LHCN-M2 (cell line): ENCODE data around the gene TCF3. TPM values are rescaled to one million over a fixed set of nuclear protein-coding genes. Genes with fewer than 3 reads are reported as not detected.
A peak's percentile ranks its signal among the peaks of the same experiment; 100 is the strongest.

Source experiments
- DNase-seq: peaks from one replicate; pipeline ENCODE4 v3.0.0-alpha.2; 2012; ENCODE audit warnings: low read depth
- total RNA-seq: library from RNA; depleted of rRNA; stranded (reverse); fragments of >200 nt; gene quantifications from 2 replicates; pipeline ENCODE4 v1.2.3, GENCODE V29; 2014; rRNA removed

The TCF3 gene
- total RNA-seq, 1 experiment from 2014 or later: 150 TPM

GRCh38 chr19:1567116-1567847 lies 85.1 kb downstream of the TCF3 start:
- peak; percentile 19 for DNase-seq

DNA sequence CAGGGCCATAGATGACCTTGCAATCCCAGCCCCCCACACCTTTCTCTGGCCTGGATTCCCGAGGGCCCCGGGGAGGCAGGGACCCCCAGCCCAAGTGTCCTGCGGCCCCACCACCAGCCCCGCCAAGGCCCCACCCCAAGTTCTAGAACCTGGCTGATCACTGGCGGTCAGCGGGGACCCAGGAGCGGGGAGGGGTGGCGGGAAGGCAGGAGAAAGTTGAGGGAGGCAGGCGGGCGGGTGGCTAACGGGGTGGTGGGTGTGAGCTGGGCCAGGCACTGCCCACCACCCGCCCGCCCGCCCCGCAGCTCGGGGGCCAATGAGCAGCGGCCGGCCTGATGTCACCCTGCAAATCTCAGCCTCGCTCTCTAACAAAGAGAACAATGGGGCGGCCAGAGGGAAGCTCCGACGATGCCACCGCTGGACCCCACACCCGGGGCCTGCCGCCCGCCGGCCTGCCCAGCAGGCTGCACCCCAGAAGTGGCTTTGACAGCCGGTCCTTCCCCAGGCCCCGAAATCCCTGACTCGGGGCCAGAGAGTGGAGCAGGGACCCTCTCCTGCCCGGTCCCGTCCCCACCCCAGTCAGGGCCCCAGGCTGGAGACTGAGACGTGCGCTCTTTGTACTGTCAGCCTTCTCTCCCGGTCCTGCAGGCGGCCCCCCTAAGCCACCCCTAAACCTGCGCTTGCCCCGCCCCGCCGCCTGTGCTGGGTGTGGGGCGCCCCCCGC lies 85.9 kb downstream of the TCF3 start:
- DNase-seq: peak; percentile 85

GRCh38 chr19:1563251-1563650 lies 89.2 kb downstream of the TCF3 start:
- no peak for DNase-seq

GRCh38 chr19:1561236-1561842 lies 91.1 kb downstream of the TCF3 start:
- DNase-seq: no peak

- DNase-seq: no peak
Observed at GRCh38 chr19:1560286-1560882, 92.0 kb downstream of the TCF3 start.

Other genes with a start within 250 kb of the TCF3 start
- gene DAZAP1, start 245.0 kb downstream of the TCF3 start, total RNA-seq: 74.4 and 82.1 TPM in 2 replicates
- 2,358 and 3,266 TPM in 2 replicates for gene RPS15, start 214.2 kb downstream of the TCF3 start, total RNA-seq
- 0.11 and 0.64 TPM in 2 replicates for gene APC2, start 202.5 kb downstream of the TCF3 start, total RNA-seq
- gene C19orf25, start 173.4 kb downstream of the TCF3 start, total RNA-seq: 49.5 and 61.2 TPM in 2 replicates
- gene PCSK4, start 162.3 kb downstream of the TCF3 start, total RNA-seq: 3.3 and 5.4 TPM in 2 replicates
- gene REEP6, start 161.4 kb downstream of the TCF3 start, total RNA-seq: 1.5 and 2.1 TPM in 2 replicates
- gene ADAMTSL5, start 139.6 kb downstream of the TCF3 start, total RNA-seq: 0.75 and 3.1 TPM in 2 replicates
- not detected in 2 replicates for gene PLK5, start 128.5 kb downstream of the TCF3 start, total RNA-seq
- 67.7 and 81.8 TPM in 2 replicates for gene MEX3D, start 84.3 kb downstream of the TCF3 start, total RNA-seq
- gene MBD3, start 59.8 kb downstream of the TCF3 start, total RNA-seq: 174 and 191 TPM in 2 replicates
- 59.9 and 60.0 TPM in 2 replicates for gene UQCR11, start 47.2 kb downstream of the TCF3 start, total RNA-seq
- gene ONECUT3, start 100.9 kb upstream of the TCF3 start, total RNA-seq: 0.06 TPM in 1 of 2 replicates, not detected in the other
- 4.9 and 6.5 TPM in 2 replicates for gene ATP8B3, start 159.7 kb upstream of the TCF3 start, total RNA-seq
- 8.7 and 9.0 TPM in 2 replicates for gene REXO1, start 195.9 kb upstream of the TCF3 start, total RNA-seq
- 9.4 and 13.6 TPM in 2 replicates for gene KLF16, start 211.0 kb upstream of the TCF3 start, total RNA-seq
- 118 and 132 TPM in 2 replicates for gene ABHD17A, start 232.9 kb upstream of the TCF3 start, total RNA-seq